Esophagus muscularis mucosa (tissue), 4 donors: ENCODE data around the gene MORC2. TPM values are rescaled to one million over a fixed set of nuclear protein-coding genes. Genes with fewer than 3 reads are reported as not detected.

Source experiments
- DNase-seq: peaks from one replicate; pipeline ENCODE4 v3.0.0-alpha.2; 2017; ENCODE audit errors: extremely low spot score
- H3K27ac ChIP-seq, 4 donors: fragments of 200-600 bp; sonication (generic); replicated peaks in 1 of 4; 1 replicate in 3 of 4; 2 replicates in 1 of 4; pipeline ENCODE4 v1.5.1; 2016 to 2019; ENCODE audit warnings: mild to moderate bottlenecking in 1 of 4
- H3K27me3 ChIP-seq, 4 donors: fragments of 200-600 bp; sonication (generic); one replicate each; pipeline versions ENCODE4 v1.5.1 to v1.6.0; 2016 to 2019
- H3K36me3 ChIP-seq, 4 donors: fragments of 200-600 bp; sonication (generic); one replicate each; pipeline ENCODE4 v1.5.1; 2016 to 2019
- H3K4me1 ChIP-seq, 4 donors: fragments of 200-600 bp; sonication (generic); one replicate each; pipeline ENCODE4 v1.5.1; 2016 to 2019
- H3K4me3 ChIP-seq, 4 donors: fragments of 200-600 bp; sonication (generic); 1 replicate in 2 of 4; 2 replicates in 2 of 4; pipeline ENCODE4 v1.5.1; 2016 to 2019; ENCODE audit warnings: mild to moderate bottlenecking in 4 of 4, moderate library complexity in 1 of 4
- H3K9me3 ChIP-seq, 4 donors: fragments of 200-600 bp; sonication (generic); 1 replicate in 3 of 4; 2 replicates in 1 of 4; pipeline ENCODE4 v1.5.1; 2016 to 2019
- EP300 ChIP-seq: sonication (generic); formaldehyde crosslinking; IDR thresholded peaks from one replicate; pipeline ENCODE4 v1.6.1; 2017; ENCODE audit warnings: antibody characterized with exemption
- POLR2A ChIP-seq: fragments of 450-650 bp; IDR thresholded peaks from one replicate; pipeline ENCODE4 v1.6.1; 2017; ENCODE audit warnings: antibody characterized with exemption, moderate library complexity, mild to moderate bottlenecking, low read depth
- POLR2AphosphoS5 ChIP-seq, 2 donors: sonication (generic); formaldehyde crosslinking; IDR thresholded peaks; one replicate each; pipeline ENCODE4 v1.6.1; 2017; ENCODE audit warnings: antibody characterized with exemption in 2 of 2
- WGBS: methylation state at CpG from one replicate; pipeline ENCODE4 v1.1.5; 2018; 5-methylcytosine and 5-hydroxymethylcytosine counted together
- intact Hi-C: fragments of 100-400 bp; cut with DNase I; formaldehyde crosslinking; loops from one replicate; pipeline ENCODE4 v1.15.1; 2023
- total RNA-seq, 4 donors: library from RNA; depleted of rRNA; stranded (reverse); fragments of >200 nt; gene quantifications; one replicate each; pipeline versions ENCODE4 v1.1.0 to v1.2.1, GENCODE V29; 2016
- TF ChIP-seq, protein P1 (sequence below), 3 experiments: fragments of 200-600 bp in 2 of 3; fragments of 450-650 bp in 1 of 3; sonication (generic) in 2 of 3; IDR thresholded peaks; one replicate each; pipeline ENCODE4 v1.5.1; 2017 to 2019; ENCODE audit warnings: antibody characterized with exemption in 3 of 3, mild to moderate bottlenecking in 2 of 3, moderate library complexity in 1 of 3

Gene MORC2
- total RNA-seq, 4 donors from 2014 or later, result 19.5 to 28.8 (median 23.8) TPM

DNA sequence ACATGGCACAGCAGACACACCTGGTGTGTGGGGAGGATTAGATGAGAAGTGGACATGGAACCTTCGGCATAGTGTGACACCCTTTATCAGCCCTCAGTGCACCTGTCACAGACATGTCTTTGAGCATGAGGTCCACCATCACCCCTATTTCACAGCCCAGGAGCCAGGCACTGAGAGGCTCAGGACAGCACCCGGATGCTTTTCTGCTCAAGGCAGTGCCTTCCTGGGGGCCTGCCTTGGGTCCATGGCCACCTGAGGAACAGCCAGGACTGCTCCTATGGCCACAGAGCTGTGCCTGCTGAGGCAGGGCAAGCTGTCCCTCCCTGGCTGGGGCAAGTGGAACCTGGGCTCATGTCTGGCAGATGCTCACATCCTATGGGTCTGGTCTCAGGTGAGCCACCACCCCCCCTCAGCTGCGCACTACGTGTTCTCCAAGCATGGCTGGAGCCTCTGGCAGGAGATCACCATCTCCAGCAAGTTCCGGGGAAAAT lies 75.8 kb downstream of the MORC2 start:
- intact Hi-C loops, result no loop called here
- no peak for TF ChIP-seq POLR2A
- no peak for TF ChIP-seq EP300
- TF ChIP-seq, protein P1, sequence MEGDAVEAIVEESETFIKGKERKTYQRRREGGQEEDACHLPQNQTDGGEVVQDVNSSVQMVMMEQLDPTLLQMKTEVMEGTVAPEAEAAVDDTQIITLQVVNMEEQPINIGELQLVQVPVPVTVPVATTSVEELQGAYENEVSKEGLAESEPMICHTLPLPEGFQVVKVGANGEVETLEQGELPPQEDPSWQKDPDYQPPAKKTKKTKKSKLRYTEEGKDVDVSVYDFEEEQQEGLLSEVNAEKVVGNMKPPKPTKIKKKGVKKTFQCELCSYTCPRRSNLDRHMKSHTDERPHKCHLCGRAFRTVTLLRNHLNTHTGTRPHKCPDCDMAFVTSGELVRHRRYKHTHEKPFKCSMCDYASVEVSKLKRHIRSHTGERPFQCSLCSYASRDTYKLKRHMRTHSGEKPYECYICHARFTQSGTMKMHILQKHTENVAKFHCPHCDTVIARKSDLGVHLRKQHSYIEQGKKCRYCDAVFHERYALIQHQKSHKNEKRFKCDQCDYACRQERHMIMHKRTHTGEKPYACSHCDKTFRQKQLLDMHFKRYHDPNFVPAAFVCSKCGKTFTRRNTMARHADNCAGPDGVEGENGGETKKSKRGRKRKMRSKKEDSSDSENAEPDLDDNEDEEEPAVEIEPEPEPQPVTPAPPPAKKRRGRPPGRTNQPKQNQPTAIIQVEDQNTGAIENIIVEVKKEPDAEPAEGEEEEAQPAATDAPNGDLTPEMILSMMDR (IDR thresholded peaks at IDR 0.05), result no peak
- no peak for TF ChIP-seq POLR2AphosphoS5 (IDR thresholded peaks at IDR 0.05)
- Histone ChIP-seq H3K27me3 (no peaks in the 10 kb centered on the region), H3K9me3 (no peaks in the 10 kb centered on the region), H3K4me3 (no peak overlapping the region), H3K4me1 (no peaks in the 10 kb centered on the region), H3K27ac (no peak overlapping the region), H3K36me3 (peaks cover 0 to 49% (median 25%) of the 10 kb centered on the region in 4 donors)
- DNase-seq, result no peak
- WGBS, result no CpG with 5 or more reads among the region's 5 CpGs

DNA sequence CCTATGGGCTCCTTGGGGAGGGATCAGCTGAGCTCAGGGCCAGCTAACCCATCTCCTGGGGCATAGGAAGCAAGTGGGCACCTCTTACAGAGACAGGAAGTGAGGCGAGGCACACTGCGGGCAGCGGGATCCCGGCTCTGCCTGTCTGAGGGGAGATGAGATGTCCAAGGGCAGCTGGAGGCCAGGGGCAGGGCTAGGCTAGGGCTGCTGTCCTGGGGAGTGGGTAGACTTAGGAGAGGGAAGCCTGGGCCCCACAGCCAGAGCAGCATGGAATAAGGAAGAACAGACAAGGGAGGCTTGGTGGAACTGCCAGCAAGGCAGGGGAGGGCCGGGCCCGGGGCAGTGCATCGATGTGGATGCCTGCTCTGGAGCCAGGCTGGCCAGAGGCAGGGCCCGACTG lies 76.3 kb downstream of the MORC2 start:
- Histone ChIP-seq H3K27ac (no peak overlapping the region), H3K9me3 (no peaks in the 10 kb centered on the region), H3K4me3 (no peak overlapping the region), H3K27me3 (no peaks in the 10 kb centered on the region), H3K36me3 (peaks cover 0 to 49% (median 27%) of the 10 kb centered on the region in 4 donors), H3K4me1 (no peaks in the 10 kb centered on the region)
- TF ChIP-seq POLR2AphosphoS5 (IDR thresholded peaks at IDR 0.05) (no peak), EP300 (no peak), POLR2A (no peak)
- TF ChIP-seq, protein P1 (IDR thresholded peaks at IDR 0.05), result no peak
- WGBS, result no CpG with 5 or more reads among the region's 8 CpGs
- intact Hi-C loops, result no loop called here
- no peak for DNase-seq

DNA sequence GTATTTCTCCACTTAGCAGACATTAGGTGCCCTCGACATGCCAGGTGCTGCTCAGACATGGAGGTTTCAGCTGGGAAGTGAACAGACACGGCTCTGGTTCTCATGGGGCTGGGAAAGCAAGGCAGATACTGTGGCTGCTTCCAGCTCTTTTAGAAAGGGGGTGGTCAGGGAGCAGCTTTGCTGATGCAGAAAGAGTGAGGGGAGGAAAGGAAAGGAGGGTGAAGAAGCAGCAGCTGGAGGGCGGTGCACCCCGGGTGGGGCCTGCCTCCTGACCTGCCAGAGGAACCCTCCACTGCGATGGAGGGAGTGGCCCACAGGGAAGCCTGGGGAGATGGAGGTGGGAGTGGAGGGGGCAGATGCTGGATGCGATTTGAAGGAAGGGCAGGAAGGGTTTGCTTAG lies 76.8 kb downstream of the MORC2 start:
- Histone ChIP-seq H3K27me3 (no peaks in the 10 kb centered on the region), H3K9me3 (no peaks in the 10 kb centered on the region), H3K4me3 (no peak overlapping the region), H3K4me1 (no peaks in the 10 kb centered on the region), H3K36me3 (peaks cover 0 to 49% (median 27%) of the 10 kb centered on the region in 4 donors), H3K27ac (no peak overlapping the region)
- 93% methylated on average over 6 of the region's 6 CpGs for WGBS
- no peak for TF ChIP-seq EP300
- intact Hi-C loops, result no loop called here
- DNase-seq, result no peak

DNA sequence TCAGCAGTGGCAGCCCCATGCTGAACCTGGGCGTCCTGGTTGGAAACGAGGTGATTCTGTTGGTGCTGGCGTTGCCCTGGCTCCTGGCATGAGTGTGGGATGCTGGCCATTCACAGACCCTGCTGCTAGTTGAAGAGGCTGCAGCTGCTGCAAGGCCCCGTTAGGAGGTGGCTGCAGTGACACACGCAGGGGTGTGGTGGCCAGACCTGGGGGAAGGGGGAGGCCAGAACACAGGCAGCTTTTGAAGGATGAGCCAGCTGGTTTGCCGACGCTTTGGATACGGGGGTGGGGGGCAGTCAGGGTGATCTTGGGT lies 77.2 kb downstream of the MORC2 start:
- no peak overlapping the region for H3K27ac ChIP-seq

DNA sequence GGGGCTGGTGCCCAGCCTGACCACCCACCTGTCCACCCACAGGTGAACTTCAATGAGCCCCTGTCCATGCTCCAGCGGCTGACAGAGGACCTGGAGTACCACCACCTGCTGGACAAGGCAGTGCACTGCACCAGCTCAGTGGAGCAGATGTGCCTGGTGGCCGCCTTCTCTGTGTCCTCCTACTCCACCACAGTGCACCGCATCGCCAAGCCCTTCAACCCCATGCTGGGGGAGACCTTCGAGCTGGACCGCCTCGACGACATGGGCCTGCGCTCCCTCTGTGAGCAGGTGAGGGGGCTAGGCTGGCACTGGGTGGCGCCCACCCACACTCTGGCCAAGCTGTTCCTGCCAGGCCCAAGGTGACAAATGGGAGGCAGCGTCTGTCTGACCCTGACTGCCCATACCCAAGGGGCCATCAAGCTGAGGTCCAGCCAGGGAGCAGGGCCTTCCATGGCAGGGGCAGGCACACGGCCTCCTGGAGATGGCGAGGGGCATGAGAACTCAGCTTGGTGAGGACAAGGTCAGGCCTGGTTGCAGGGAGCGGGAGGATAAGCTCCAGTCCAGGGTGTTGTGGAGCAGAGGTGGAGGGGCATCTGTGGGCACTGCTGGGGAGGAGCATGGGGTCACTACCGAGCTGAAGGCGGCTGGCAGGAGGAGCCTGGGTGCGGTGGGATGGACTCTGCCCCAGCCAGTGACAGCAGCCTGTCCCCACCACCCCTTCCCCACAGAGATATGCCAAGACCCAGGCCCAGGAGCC lies 77.7 kb downstream of the MORC2 start:
- TF ChIP-seq POLR2A, result no peak
- TF ChIP-seq, protein P1 (IDR thresholded peaks at IDR 0.05), result peak; percentile 50 to 69 (median 54)
- 72% methylated on average over 10 of the region's 17 CpGs for WGBS
- Histone ChIP-seq H3K9me3 (no peaks in the 10 kb centered on the region), H3K27me3 (no peaks in the 10 kb centered on the region), H3K4me3 (no peak overlapping the region), H3K36me3 (peaks cover 0 to 41% (median 27%) of the 10 kb centered on the region in 4 donors), H3K4me1 (no peaks in the 10 kb centered on the region), H3K27ac (no peak overlapping the region)
- no peak for DNase-seq
- intact Hi-C loops, result no loop called here

More for the DNA sequence above, 77.2 kb downstream of the MORC2 start:
- Histone ChIP-seq H3K27me3 (no peaks in the 10 kb centered on the region), H3K36me3 (peaks cover 0 to 47% (median 27%) of the 10 kb centered on the region in 4 donors), H3K4me1 (no peaks in the 10 kb centered on the region), H3K4me3 (no peak overlapping the region), H3K9me3 (no peaks in the 10 kb centered on the region)
- intact Hi-C loops, result no loop called here
- WGBS, result no CpG with 5 or more reads among the region's 8 CpGs
- no peak for TF ChIP-seq POLR2A
- TF ChIP-seq EP300, result no peak
- TF ChIP-seq, protein P1 (IDR thresholded peaks at IDR 0.05), result no peak
- TF ChIP-seq POLR2AphosphoS5 (IDR thresholded peaks at IDR 0.05), result no peak
- DNase-seq, result no peak
